GM21825 (cell line): ENCODE measurements around the gene PERCC1.
A peak's percentile ranks its signal among the peaks of the same experiment; 100 is the strongest.
"Not testable (repeated sequence)": the region's sequence is repeated elsewhere in the genome, so short reads cannot be mapped to it uniquely, and the experiment has no call there.

Experiments used
- ATAC-seq: cut with Tn5 transposase; IDR thresholded peaks from one replicate; pipeline ENCODE4 v1.9.1; 2021; ENCODE audit warnings: mild to moderate bottlenecking, moderate library complexity; ENCODE audit not compliant: unreplicated experiment

The PERCC1 gene

GRCh38 chr16:1466054-1466453 is 35.2 kb downstream of the PERCC1 start:
- ATAC-seq, result no peak

GRCh38 chr16:1466968-1467521 is 36.2 kb downstream of the PERCC1 start:
- ATAC-seq, result no peak

GRCh38 chr16:1468426-1468810 is 37.5 kb downstream of the PERCC1 start:
- ATAC-seq, result no peak

DNA sequence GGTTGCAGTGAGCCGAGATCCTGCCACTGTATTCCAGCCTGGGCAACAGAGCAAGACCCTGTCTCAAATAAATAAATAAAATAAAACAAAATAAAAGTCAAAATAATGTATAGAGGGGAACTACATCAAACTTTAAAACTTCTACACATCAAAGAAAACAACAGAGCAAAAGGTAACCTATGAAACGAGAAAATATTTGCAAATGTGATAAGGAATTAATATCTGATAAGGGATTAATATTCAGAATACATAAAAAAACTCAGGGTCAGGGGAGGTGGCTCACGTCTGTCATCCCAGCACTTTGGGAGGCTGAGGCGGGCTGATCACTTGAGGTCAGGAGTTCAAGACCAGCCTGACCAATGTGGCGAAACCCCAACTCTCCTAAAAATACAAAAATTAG is 38.3 kb downstream of the PERCC1 start:
- ATAC-seq, result not testable (repeated sequence)

- ATAC-seq, result no peak
Observed at GRCh38 chr16:1469693-1470201, 38.9 kb downstream of the PERCC1 start.

- no peak for ATAC-seq
Observed at GRCh38 chr16:1470481-1471251, 39.8 kb downstream of the PERCC1 start.

- ATAC-seq, result no peak
Observed at GRCh38 chr16:1471569-1472194, 40.8 kb downstream of the PERCC1 start.

- no peak for ATAC-seq
Observed at GRCh38 chr16:1472974-1473373, 42.1 kb downstream of the PERCC1 start.

GRCh38 chr16:1474082-1474795 is 43.4 kb downstream of the PERCC1 start:
- ATAC-seq, result peak; percentile 26

DNA sequence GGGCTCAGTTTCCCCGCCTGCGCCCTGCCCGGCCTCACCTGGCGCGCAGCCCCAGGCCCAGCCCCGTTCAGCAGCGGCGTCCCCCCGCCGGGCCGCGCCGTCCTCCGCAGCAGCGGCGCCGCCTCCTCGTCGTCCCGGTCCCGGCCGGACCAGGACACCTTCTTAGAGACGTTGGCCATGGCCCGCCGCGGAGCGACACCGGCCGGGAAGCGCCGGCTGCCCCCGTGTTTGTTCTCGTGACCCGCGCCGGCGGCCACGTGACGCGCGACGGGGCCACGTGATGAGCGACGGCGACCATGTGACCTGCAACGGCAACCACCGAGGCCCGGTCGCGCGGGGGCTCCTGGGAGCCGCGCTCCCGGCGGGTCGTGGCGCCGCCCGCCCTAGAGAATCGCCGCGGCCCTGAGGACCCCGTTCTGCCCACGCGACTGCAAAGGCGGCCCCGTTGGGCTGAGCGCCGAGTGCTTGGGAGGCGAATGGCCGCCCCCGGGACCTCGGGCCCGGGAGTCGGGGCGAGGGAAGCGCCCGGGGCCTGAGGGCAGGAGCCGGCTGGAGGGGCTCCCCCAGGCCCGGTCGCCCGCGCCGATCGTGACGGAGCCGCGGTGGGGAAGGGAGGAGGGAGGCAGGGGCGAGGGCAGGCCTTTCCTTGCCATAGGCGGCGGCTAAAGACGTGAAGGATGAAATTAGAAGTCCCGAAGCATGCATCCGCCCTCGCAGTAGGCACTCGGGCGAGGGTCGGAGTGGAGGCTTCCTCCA is 44.1 kb downstream of the PERCC1 start, which contains the start of gene CLCN7:
CLCN7 (minus strand) TSS at position 233 of the 756 bp plus-strand sequence; CDS start at position 179, 54 bp downstream.
- peak; percentile 71 for ATAC-seq

DNA sequence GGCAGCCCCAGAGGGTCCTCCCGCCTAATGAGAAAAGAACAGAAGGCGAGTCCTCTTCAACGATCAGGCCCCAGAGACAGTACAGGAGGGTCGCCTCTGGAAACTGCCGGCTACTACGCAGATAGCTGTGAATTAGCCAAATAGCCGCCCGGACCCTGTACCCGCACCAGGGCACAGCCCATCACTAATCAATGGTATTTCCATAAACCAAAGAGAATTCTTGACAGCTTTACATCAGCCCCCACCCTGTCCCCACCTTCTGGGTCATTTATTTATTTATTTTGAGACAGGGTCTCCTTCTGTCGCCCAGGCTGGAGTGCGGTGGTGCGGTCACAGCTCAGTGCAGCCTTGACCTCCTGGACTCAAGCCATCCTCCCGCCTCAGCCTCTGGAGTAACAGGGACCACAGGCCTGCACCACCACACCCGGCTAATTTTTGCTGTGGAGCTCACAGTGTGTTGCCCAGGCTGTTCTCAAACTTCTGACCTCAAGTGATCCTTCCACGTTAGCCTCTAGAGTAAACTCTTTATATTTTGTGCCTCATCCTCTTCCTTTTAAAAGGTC is 44.8 kb downstream of the PERCC1 start:
- ATAC-seq, result no peak

DNA sequence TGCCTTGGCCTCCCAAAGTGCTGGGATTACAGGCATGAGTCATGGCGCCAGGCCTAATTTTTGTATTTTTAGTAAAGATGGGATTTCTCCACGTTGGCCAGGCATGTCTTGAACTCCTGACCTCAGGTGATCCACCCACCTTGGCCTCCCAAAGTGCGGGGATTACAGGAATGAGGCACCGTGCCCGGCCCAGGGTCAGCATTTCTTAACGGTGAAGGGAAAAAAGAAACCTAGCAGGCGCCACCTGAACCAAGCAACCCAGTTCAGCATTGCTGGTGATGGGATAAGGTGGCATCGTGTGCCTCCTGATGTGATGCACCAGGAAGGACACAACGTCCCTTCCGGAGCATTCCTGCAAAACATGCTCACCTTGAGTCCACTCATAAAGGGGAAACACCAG is 46.2 kb downstream of the PERCC1 start:
- ATAC-seq, result no peak

- ATAC-seq, result not testable (repeated sequence)
Observed at GRCh38 chr16:1478937-1479336, 48.1 kb downstream of the PERCC1 start.

- no peak for ATAC-seq
Observed at GRCh38 chr16:1481906-1482835, 51.3 kb downstream of the PERCC1 start.
